WI38 (cell line): ENCODE results near the gene EPHB2.

Experiments used
- H3K4me3 ChIP-seq: 2 replicates; pipeline ENCODE4 v1.5.1; 2011; ENCODE audit warnings: low read depth, mild to moderate bottlenecking, control low read depth, low read length
- TF ChIP-seq, protein P1 (sequence below): IDR thresholded peaks from 2 replicates; pipeline ENCODE4 v1.5.1; 2012; ENCODE audit warnings: low read depth, mild to moderate bottlenecking, control low read depth, low read length

Gene EPHB2

DNA sequence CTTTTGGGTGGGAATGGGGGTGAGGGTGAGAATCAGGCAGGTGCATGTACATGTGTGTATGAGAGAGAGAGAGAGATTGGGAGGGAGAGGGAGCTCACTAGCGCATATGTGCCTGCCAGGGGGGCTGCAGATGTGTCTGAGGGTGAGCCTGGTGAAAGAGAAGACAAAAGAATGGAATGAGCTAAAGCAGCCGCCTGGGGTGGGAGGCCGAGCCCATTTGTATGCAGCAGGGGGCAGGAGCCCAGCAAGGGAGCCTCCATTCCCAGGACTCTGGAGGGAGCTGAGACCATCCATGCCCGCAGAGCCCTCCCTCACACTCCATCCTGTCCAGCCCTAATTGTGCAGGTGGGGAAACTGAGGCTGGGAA, 95.0 kb downstream of the EPHB2 start:
- TF ChIP-seq, protein P1, sequence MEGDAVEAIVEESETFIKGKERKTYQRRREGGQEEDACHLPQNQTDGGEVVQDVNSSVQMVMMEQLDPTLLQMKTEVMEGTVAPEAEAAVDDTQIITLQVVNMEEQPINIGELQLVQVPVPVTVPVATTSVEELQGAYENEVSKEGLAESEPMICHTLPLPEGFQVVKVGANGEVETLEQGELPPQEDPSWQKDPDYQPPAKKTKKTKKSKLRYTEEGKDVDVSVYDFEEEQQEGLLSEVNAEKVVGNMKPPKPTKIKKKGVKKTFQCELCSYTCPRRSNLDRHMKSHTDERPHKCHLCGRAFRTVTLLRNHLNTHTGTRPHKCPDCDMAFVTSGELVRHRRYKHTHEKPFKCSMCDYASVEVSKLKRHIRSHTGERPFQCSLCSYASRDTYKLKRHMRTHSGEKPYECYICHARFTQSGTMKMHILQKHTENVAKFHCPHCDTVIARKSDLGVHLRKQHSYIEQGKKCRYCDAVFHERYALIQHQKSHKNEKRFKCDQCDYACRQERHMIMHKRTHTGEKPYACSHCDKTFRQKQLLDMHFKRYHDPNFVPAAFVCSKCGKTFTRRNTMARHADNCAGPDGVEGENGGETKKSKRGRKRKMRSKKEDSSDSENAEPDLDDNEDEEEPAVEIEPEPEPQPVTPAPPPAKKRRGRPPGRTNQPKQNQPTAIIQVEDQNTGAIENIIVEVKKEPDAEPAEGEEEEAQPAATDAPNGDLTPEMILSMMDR = no peak
- no peak overlapping the region for H3K4me3 ChIP-seq

DNA sequence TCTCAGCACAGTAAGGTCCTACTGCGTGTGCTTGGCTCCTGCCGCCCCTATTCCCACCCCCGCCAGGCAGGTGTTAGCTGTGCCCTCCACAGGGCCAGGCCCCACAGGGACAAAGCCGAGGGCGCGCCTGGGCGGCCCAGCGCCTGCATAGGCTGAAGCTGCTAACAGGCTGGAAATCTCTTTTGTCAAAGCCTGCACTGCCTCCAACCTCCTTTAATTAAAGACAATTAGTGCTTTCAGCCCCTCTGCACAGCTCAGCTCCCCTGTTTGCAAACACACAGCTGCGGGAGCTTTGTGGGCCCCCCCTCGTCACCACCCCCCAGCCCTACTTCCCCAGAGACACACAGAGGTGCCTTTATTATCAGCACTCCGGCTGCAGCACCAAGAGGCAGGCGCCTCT, 95.9 kb downstream of the EPHB2 start:
- H3K4me3 ChIP-seq = no peak overlapping the region
- TF ChIP-seq, protein P1 = no peak

DNA sequence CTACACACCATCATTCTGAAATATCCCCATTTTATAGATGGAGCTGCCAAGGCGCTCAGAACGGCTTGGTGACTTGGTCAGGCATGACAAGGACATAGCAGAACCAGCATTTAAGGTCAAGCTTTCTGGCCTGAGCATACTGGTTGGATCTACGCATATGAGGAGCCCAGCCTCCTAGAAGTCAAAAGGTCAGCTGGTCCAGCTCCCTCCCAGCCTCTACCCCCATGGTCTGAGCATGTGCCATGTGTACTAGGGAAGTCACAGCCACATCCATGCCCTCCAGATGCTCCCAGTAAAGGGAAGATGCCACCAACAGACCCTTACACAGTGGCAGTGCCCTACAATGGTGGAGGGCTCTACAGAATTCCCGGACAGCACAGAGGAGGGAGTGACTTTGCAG, 96.7 kb downstream of the EPHB2 start:
- TF ChIP-seq, protein P1 = no peak
- no peak overlapping the region for H3K4me3 ChIP-seq

DNA sequence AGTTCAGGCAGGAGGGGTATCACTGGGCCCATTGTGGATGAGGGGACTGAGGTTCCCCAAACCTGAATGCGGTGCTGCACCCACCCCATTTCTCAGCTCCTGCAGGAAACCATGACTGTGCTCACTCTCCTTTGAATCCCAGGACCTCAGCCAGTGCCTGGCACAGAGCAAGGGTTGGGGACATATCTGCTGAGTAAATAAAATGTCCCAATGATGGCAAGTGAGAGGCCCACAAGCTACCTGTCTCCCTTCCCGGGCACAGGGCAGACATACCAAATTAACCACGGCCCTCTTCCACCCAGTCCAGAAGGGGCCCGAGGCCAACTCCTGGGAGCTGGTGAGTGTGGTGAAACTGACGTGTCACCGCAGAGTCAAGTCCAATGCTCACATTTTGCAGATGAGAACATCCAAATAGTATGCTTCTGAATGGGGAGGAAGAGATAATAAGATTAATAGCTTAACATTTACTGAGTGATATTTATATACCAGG, 97.6 kb downstream of the EPHB2 start:
- TF ChIP-seq, protein P1 = no peak
- H3K4me3 ChIP-seq = no peak overlapping the region

DNA sequence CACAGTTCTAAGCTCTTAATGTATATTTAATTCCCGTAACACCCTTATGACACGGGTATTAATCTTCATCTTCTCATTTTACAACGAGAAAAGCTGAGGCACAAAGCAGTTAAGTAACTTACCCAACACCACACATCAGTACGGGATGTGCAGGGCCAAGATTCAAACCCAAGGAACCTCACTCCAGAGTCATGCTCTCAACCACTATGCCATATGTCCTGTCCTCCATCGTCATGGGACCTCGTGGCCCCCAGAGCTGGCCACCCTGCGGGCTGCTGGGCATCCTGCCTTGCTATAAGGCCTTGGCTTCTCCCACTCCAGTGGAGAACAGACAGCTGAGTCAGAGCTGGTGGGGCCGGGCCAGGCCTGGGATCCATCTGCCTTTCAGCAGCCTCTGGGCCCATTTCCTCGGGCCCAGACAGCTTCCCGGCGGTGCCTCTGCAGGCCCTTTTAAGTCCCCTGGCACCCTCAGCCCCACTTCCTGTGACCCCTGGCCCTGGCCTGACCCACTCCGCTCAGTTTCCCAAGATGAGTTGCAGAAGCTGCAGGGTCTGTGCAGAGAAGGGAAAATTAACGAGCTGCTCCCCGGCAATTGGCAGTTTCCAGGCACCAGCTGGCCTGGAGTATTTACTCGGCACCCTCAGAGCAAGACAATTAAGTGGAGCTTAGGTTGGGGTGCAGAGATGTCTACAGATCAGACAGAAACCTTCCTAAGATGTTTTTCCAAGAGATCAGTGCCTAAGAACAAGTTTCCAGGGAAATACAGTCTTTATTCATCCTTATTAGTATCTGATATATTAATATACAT, 98.2 kb downstream of the EPHB2 start:
- H3K4me3 ChIP-seq = no peak overlapping the region
- TF ChIP-seq, protein P1 = no peak

DNA sequence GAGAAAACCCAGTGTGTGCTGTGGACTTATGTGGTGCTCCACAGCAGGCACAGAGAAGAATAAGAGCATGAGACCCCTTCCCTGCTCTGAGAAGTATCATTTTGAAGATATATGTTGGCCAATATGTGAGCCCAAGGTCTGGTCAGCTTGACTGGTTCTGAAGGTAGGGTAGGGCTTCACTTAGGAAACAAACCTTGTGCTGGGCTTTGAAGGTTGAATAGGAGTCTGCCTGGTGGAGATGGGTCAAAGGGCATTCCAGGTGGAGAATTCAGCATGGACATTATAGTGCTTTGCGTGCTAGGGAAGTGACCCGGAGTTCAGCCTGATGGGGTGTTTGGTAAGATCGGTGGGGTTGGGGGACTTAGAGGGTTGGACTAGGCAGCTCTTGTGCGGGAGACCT, 99.1 kb downstream of the EPHB2 start:
- TF ChIP-seq, protein P1 = no peak
- H3K4me3 ChIP-seq = no peak overlapping the region

DNA sequence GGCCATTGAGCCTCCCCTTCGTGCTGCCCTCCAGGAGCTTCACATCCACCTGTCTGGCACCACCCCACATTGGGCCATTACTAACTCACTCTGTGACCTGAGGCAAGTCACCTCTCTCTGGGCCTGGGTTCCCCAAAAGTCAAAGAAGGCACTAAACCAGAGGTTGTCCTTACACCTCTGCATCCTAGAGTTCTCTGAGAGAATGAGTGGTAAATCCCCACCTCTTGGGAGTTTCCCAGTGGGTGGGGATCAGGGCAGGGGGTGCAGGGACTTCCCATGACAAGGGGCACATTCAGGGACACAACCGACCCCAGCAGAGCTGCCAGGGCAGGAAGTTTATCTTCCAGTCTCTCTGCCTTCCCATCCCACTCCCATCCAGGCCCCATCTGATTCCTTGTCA, 99.7 kb downstream of the EPHB2 start:
- TF ChIP-seq, protein P1 = no peak
- H3K4me3 ChIP-seq = no peak overlapping the region
